Tibial nerve (tissue), 3 donors: ENCODE measurements around the gene ATP5F1D.

Experiments used
- CTCF ChIP-seq, 5 experiments: fragments of 200-600 bp in 3 of 5; fragments of 450-650 bp in 2 of 5; sonication (generic) in 3 of 5; IDR thresholded peaks; one replicate each; pipeline ENCODE4 v1.5.1; 2016 to 2019; ENCODE audit warnings: antibody characterized with exemption in 5 of 5, mild to moderate bottlenecking in 3 of 5, moderate library complexity in 2 of 5
- POLR2A ChIP-seq, 2 donors: fragments of 450-650 bp; IDR thresholded peaks; one replicate each; pipeline ENCODE4 v1.6.1; 2017; ENCODE audit warnings: antibody characterized with exemption in 2 of 2, mild to moderate bottlenecking in 2 of 2, moderate library complexity in 2 of 2

GRCh38 chr19:1259206-1259875 is 17.8 kb downstream of the ATP5F1D start:
- TF ChIP-seq CTCF (IDR thresholded peaks at IDR 0.05) (no peak), POLR2A (IDR thresholded peaks at IDR 0.05) (peak in 1 of 2 donors; percentile 34)
